HCT116 (cell line): ENCODE data around the gene AS3MT. TPM values are rescaled to one million over a fixed set of nuclear protein-coding genes. Genes with fewer than 3 reads are reported as not detected.

Experiments used
- ATAC-seq: fragments of 200-7000 bp; cut with Tn5 transposase; 2 replicates; pipeline ENCODE4 v1.9.1; 2020; ENCODE audit warnings: mild to moderate bottlenecking, moderate library complexity
- BruUV-seq: library from RNA; stranded (reverse); fragments of 400-500 nt; replicated peaks from 2 replicates; lab custom pipeline; 2021; lab: Mats Ljungman, UMichigan
- CTCF ChIA-PET: fragments of 300-600 bp; sonication (Branson Sonifier 250); formaldehyde crosslinking; loops from one replicate; lab custom pipeline; 2021; ENCODE audit warnings: antibody characterized with exemption; lab: Charles Lee
- POLR2A ChIA-PET: fragments of 300-600, 350-600 bp; sonication (Branson Sonifier 250); formaldehyde crosslinking; loops from one replicate; lab custom pipeline; 2021; ENCODE audit warnings: antibody characterized with exemption; lab: Charles Lee
- RAD21 ChIA-PET, 2 experiments: fragments of 300-600 bp; sonication (Branson Sonifier 250); formaldehyde crosslinking; loops; one replicate each; lab custom pipeline; 2023; ENCODE audit warnings: low total read pairs in 2 of 2; ENCODE audit not compliant: uncharacterized antibody in 2 of 2, unreplicated experiment in 2 of 2, low non-redundant PET in 1 of 2; lab: Charles Lee
- DNase-seq: peaks from one replicate; pipeline ENCODE4 v3.0.0-alpha.2; 2010; ENCODE audit warnings: low read depth, low spot score
- H2AFZ ChIP-seq: fragments of 200-600 bp; shearing (Covaris generic), sonication (generic); 2 replicates; pipeline ENCODE4 v1.6.1; 2017; ENCODE audit warnings: low read depth, mixed run types, mixed read lengths, antibody characterized with exemption, low read length; ENCODE audit not compliant: poor library complexity, severe bottlenecking
- H3K27ac ChIP-seq: 2 replicates; pipeline ENCODE4 v1.5.1; 2012; ENCODE audit warnings: low read depth, low read length
- H3K27me3 ChIP-seq: fragments of 200-600 bp; sonication (generic); 2 replicates; pipeline ENCODE4 v1.6.1; 2016; ENCODE audit warnings: mixed run types, low read length, mixed read lengths; ENCODE audit not compliant: insufficient read depth
- H3K36me3 ChIP-seq, 2 experiments: fragments of 200-500 bp in 1 of 2; fragments of 200-600 bp in 1 of 2; sonication (Bioruptor generic) in 1 of 2; sonication (generic) in 1 of 2; 2 replicates each; pipeline versions ENCODE4 v1.5.1 to v1.6.1; 2014 to 2016; ENCODE audit warnings: low read length in 2 of 2, inconsistent platforms in 1 of 2, mixed read lengths in 1 of 2, mixed run types in 1 of 2; ENCODE audit not compliant: insufficient read depth in 2 of 2, control insufficient read depth in 1 of 2
- H3K4me1 ChIP-seq, 2 experiments: fragments of 200-600 bp in 1 of 2; sonication (generic) in 1 of 2; 2 replicates each; pipeline versions ENCODE4 v1.5.1 to v1.6.1; 2012 to 2017; ENCODE audit warnings: low read length in 2 of 2, inconsistent platforms in 1 of 2, mild to moderate bottlenecking in 1 of 2, mixed read lengths in 1 of 2, mixed run types in 1 of 2, moderate library complexity in 1 of 2; ENCODE audit not compliant: insufficient read depth in 2 of 2, control insufficient read depth in 1 of 2
- H3K4me2 ChIP-seq: fragments of 200-600 bp; sonication (generic); 2 replicates; pipeline ENCODE4 v1.6.1; 2017; ENCODE audit warnings: mixed run types, low read length, mixed read lengths
- H3K4me3 ChIP-seq, 2 experiments: fragments of 200-600 bp in 1 of 2; sonication (generic) in 1 of 2; replicated peaks in 1 of 2; 2 replicates each; pipeline ENCODE4 v1.5.1; 2011 to 2016; ENCODE audit warnings: low read length in 2 of 2, control low read depth in 1 of 2, low read depth in 1 of 2, mild to moderate bottlenecking in 1 of 2, mixed read lengths in 1 of 2, mixed run types in 1 of 2
- H3K79me2 ChIP-seq: fragments of 200-600 bp; sonication (generic); 2 replicates; pipeline ENCODE4 v1.6.1; 2017; ENCODE audit warnings: mild to moderate bottlenecking, mixed run types, low read length, moderate library complexity, mixed read lengths; ENCODE audit not compliant: insufficient read depth
- H3K9ac ChIP-seq: fragments of 200-600 bp; sonication (generic); 2 replicates; pipeline ENCODE4 v1.6.1; 2016; ENCODE audit warnings: low read length, mixed read lengths
- H3K9me2 ChIP-seq: fragments of 200-600 bp; sonication (generic), shearing (Covaris generic); 2 replicates; pipeline ENCODE4 v1.6.1; 2017; ENCODE audit warnings: mixed run types, mild to moderate bottlenecking, moderate library complexity; ENCODE audit not compliant: insufficient read depth
- H3K9me3 ChIP-seq, 2 experiments: fragments of 200-500 bp in 1 of 2; fragments of 200-600 bp in 1 of 2; sonication (Bioruptor generic) in 1 of 2; sonication (generic) in 1 of 2; 2 replicates each; pipeline ENCODE4 v1.6.1; 2014 to 2017; ENCODE audit warnings: low read length in 2 of 2, mixed read lengths in 2 of 2, inconsistent platforms in 1 of 2, low read depth in 1 of 2, mild to moderate bottlenecking in 1 of 2, mixed run types in 1 of 2, moderate library complexity in 1 of 2; ENCODE audit not compliant: control insufficient read depth in 1 of 2, insufficient read depth in 1 of 2
- H4K20me1 ChIP-seq: fragments of 200-600 bp; sonication (generic), shearing (Covaris generic); 2 replicates; pipeline ENCODE4 v1.6.1; 2017; ENCODE audit warnings: mixed run types, mild to moderate bottlenecking, moderate library complexity; ENCODE audit not compliant: insufficient read depth
- CEBPB ChIP-seq: IDR thresholded peaks from 2 replicates; pipeline ENCODE4 v1.6.1; 2012; ENCODE audit warnings: low read depth
- ELF1 ChIP-seq: IDR thresholded peaks from 2 replicates; pipeline ENCODE4 v1.6.1; 2012; ENCODE audit warnings: low read depth, borderline replicate concordance
- EZH2phosphoT487 ChIP-seq: fragments of 200-600 bp; IDR thresholded peaks from 2 replicates; pipeline ENCODE4 v1.6.1; 2018; ENCODE audit warnings: antibody characterized with exemption, borderline replicate concordance
- FOSL1 ChIP-seq: IDR thresholded peaks from 2 replicates; pipeline ENCODE4 v1.6.1; 2012; ENCODE audit warnings: low read depth
- JUND ChIP-seq: IDR thresholded peaks from 2 replicates; pipeline ENCODE4 v1.6.1; 2012
- POLR2AphosphoS5 ChIP-seq: IDR thresholded peaks from 2 replicates; pipeline ENCODE4 v1.6.1; 2011; ENCODE audit warnings: mild to moderate bottlenecking, low read depth, low read length, moderate library complexity
- REST ChIP-seq: IDR thresholded peaks from 2 replicates; pipeline ENCODE4 v1.6.1; 2012; ENCODE audit warnings: low read depth
- SIN3A ChIP-seq: IDR thresholded peaks from 2 replicates; pipeline ENCODE4 v1.6.1; 2012; ENCODE audit warnings: low read depth
- SP1 ChIP-seq: IDR thresholded peaks from 2 replicates; pipeline ENCODE4 v1.6.1; 2012; ENCODE audit warnings: low read depth
- SRF ChIP-seq: IDR thresholded peaks from 2 replicates; pipeline ENCODE4 v1.6.1; 2012; ENCODE audit warnings: low read depth
- TCF7L2 ChIP-seq: IDR thresholded peaks from 2 replicates; pipeline ENCODE4 v1.7.0; 2011; ENCODE audit warnings: borderline replicate concordance, inconsistent platforms; ENCODE audit not compliant: insufficient read depth, insufficient read length; ENCODE audit errors: extremely low read depth
- ZFX ChIP-seq: fragments of 450-650 bp; IDR thresholded peaks from 2 replicates; pipeline ENCODE4 v1.6.1; 2017
- ZNF274 ChIP-seq: fragments of 200-500 bp; sonication (Bioruptor generic); IDR thresholded peaks from 2 replicates; pipeline ENCODE4 v1.6.1; 2014; ENCODE audit warnings: mild to moderate bottlenecking, low read depth, low read length, inconsistent platforms
- intact Hi-C: fragments of 100-400 bp; cut with micrococcal nuclease; formaldehyde crosslinking; loops from 2 replicates; pipeline ENCODE4 v1.10.0; 2022
- total RNA-seq: library from RNA; stranded (reverse); gene quantifications from one replicate; pipeline ENCODE4 v1.2.1, GENCODE V29; 2021; ENCODE audit not compliant: unreplicated experiment
- TF ChIP-seq, protein P1 (sequence below): IDR thresholded peaks from 2 replicates; pipeline ENCODE4 v1.6.1; 2011; ENCODE audit warnings: mild to moderate bottlenecking, low read length, moderate library complexity; ENCODE audit not compliant: insufficient replicate concordance; ENCODE audit errors: extremely low read depth

The AS3MT gene
- total RNA-seq, 1 experiment from 2014 or later, result 0.79 TPM

- Histone ChIP-seq H2AFZ (no peak overlapping the region), H3K4me1 (no peaks in the 10 kb centered on the region), H3K9me2 (no peaks in the 10 kb centered on the region), H3K4me3 (no peak overlapping the region), H3K79me2 (no peaks in the 10 kb centered on the region), H3K27ac (no peak overlapping the region), H4K20me1 (no peaks in the 10 kb centered on the region), H3K36me3 (no peaks in the 10 kb centered on the region), H3K4me2 (no peak overlapping the region), H3K9me3 (no peaks in the 10 kb centered on the region), H3K9ac (no peak overlapping the region), H3K27me3 (no peaks in the 10 kb centered on the region)
- DNase-seq, result no peak
- no peak for TF ChIP-seq ZNF274
- TF ChIP-seq ZFX, result no peak
- TF ChIP-seq TCF7L2, result no peak
- TF ChIP-seq JUND, result no peak
- no peak for TF ChIP-seq SP1
- TF ChIP-seq ELF1, result no peak
- TF ChIP-seq SRF, result no peak
- ChIA-PET CTCF (no interaction called here), POLR2A (no interaction called here), RAD21 (no interaction called here)
- BruUV-seq, result no TSS peak
- ATAC-seq, result no peak
- intact Hi-C loops, result no loop called here
These were observed 25.4 kb downstream of the AS3MT start for GRCh38 chr10:102894466-102895213.

- ATAC-seq (no peak), DNase-seq (no peak)
- ChIA-PET POLR2A (no interaction called here), RAD21 (interaction anchor here in 1 of 2 experiments (2.4 kb wide), 1 partner anchor 64 kb away, joined by 20 read pairs; no protein-coding TSS in a partner anchor), CTCF (interaction anchor here (2.3 to 3.6 kb wide), 2 partner anchors 12 to 65 kb away, joined by 9 to 57 read pairs; partner anchors contain the start of gene CYP17A1)
- Histone ChIP-seq H3K4me2 (no peak overlapping the region), H3K79me2 (no peaks in the 10 kb centered on the region), H3K9me3 (no peaks in the 10 kb centered on the region), H3K36me3 (no peaks in the 10 kb centered on the region), H2AFZ (no peak overlapping the region), H3K9me2 (no peaks in the 10 kb centered on the region), H3K4me1 (no peaks in the 10 kb centered on the region), H3K9ac (no peak overlapping the region), H3K4me3 (no peak overlapping the region), H4K20me1 (no peaks in the 10 kb centered on the region), H3K27ac (no peak overlapping the region), H3K27me3 (no peaks in the 10 kb centered on the region)
- intact Hi-C loops, result no loop called here
- no TSS peak for BruUV-seq
- TF ChIP-seq ELF1 (no peak), CEBPB (no peak), EZH2phosphoT487 (no peak), FOSL1 (no peak), REST (no peak), SIN3A (no peak), JUND (no peak), POLR2AphosphoS5 (no peak), TCF7L2 (no peak)
- TF ChIP-seq, protein P1, sequence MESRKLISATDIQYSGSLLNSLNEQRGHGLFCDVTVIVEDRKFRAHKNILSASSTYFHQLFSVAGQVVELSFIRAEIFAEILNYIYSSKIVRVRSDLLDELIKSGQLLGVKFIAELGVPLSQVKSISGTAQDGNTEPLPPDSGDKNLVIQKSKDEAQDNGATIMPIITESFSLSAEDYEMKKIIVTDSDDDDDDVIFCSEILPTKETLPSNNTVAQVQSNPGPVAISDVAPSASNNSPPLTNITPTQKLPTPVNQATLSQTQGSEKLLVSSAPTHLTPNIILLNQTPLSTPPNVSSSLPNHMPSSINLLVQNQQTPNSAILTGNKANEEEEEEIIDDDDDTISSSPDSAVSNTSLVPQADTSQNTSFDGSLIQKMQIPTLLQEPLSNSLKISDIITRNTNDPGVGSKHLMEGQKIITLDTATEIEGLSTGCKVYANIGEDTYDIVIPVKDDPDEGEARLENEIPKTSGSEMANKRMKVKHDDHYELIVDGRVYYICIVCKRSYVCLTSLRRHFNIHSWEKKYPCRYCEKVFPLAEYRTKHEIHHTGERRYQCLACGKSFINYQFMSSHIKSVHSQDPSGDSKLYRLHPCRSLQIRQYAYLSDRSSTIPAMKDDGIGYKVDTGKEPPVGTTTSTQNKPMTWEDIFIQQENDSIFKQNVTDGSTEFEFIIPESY, result no peak
These were observed 30.7 kb downstream of the AS3MT start for GRCh38 chr10:102900006-102900405.
